Mucosa of descending colon (tissue), 3 donors: ENCODE results near the gene PTPRN2. TPM values are rescaled to one million over a fixed set of nuclear protein-coding genes. Genes with fewer than 3 reads are reported as not detected.

Source experiments
- ATAC-seq: fragments of 200-7000 bp; cut with Tn5 transposase; one replicate; pipeline ENCODE4 v1.9.1; 2020; ENCODE audit warnings: mild to moderate bottlenecking, moderate library complexity
- DNase-seq, 3 donors: peaks; one replicate each; pipeline ENCODE4 v3.0.0-alpha.2; 2020
- H3K36me3 ChIP-seq: fragments of 200-600 bp; one replicate; pipeline ENCODE4 v1.8.0; 2021; ENCODE audit warnings: low read depth, mild to moderate bottlenecking
- H3K4me1 ChIP-seq: fragments of 200-600 bp; one replicate; pipeline ENCODE4 v1.8.0; 2021; ENCODE audit warnings: low read depth, mild to moderate bottlenecking
- H3K4me3 ChIP-seq: fragments of 200-600 bp; one replicate; pipeline ENCODE4 v1.8.0; 2021; ENCODE audit warnings: mild to moderate bottlenecking
- H3K9me3 ChIP-seq: fragments of 200-600 bp; one replicate; pipeline ENCODE4 v1.8.0; 2021; ENCODE audit warnings: mild to moderate bottlenecking
- CTCF ChIP-seq: fragments of 200-600 bp; IDR thresholded peaks from one replicate; pipeline ENCODE4 v1.8.0; 2022; ENCODE audit warnings: antibody characterized with exemption, mild to moderate bottlenecking
- intact Hi-C, 2 donors: fragments of 100-400 bp; cut with DNase I in 1 of 2; cut with micrococcal nuclease in 1 of 2; formaldehyde crosslinking; loops; one replicate each; pipeline versions ENCODE4 v1.11.0 to v1.11.1; 2022; cut with DNase I, micrococcal nuclease
- total RNA-seq, 3 donors: library from RNA; stranded (reverse); fragmentation: NEBNext Ultra II Directional in 2 of 3; extraction: Animal tissue kit (Norgen Biotek cat#: 25700) in 2 of 3; gene quantifications; one replicate each; pipeline versions ENCODE4 v1.2.1 to v1.2.4, GENCODE V29; 2021 to 2023
- donor health status: DM: no; HTN: no; CAD: no; lungs with moderate emphysema.
- donor health status: DM: no; HTN: no; CAD: no.
- donor health status: DM: no; HTN: yes; CAD: no.

PTPRN2 gene
- total RNA-seq, 3 donors from 2014 or later, result 12.5 to 28.0 (median 26.2) TPM

- intact Hi-C loops, result no loop called here
Measured at GRCh38 chr7:158101821-158102450, 485.7 kb downstream of the PTPRN2 start.

GRCh38 chr7:158098125-158099030, 489.2 kb downstream of the PTPRN2 start:
- Histone ChIP-seq H3K9me3 (no peaks in the 10 kb centered on the region), H3K4me1 (no peaks in the 10 kb centered on the region), H3K4me3 (no peak overlapping the region), H3K36me3 (no peaks in the 10 kb centered on the region)
- no peak for TF ChIP-seq CTCF
- intact Hi-C loops, result no loop called here
- DNase-seq, result no peak
- no peak for ATAC-seq

More at GRCh38 chr7:158101821-158102450, 485.7 kb downstream of the PTPRN2 start:
- ATAC-seq (no peak), DNase-seq (no peak)
- Histone ChIP-seq H3K4me3 (no peak overlapping the region), H3K4me1 (no peaks in the 10 kb centered on the region), H3K9me3 (no peaks in the 10 kb centered on the region), H3K36me3 (no peaks in the 10 kb centered on the region)
- no peak for TF ChIP-seq CTCF

- Histone ChIP-seq H3K4me1 (no peaks in the 10 kb centered on the region), H3K4me3 (no peak overlapping the region), H3K9me3 (no peaks in the 10 kb centered on the region), H3K36me3 (no peaks in the 10 kb centered on the region)
- intact Hi-C loops, result no loop called here
- DNase-seq (no peak), ATAC-seq (no peak)
- no peak for TF ChIP-seq CTCF
Measured at GRCh38 chr7:158097453-158098124, 490.0 kb downstream of the PTPRN2 start.

- TF ChIP-seq CTCF, result no peak
- Histone ChIP-seq H3K9me3 (no peaks in the 10 kb centered on the region), H3K4me3 (no peak overlapping the region), H3K4me1 (no peaks in the 10 kb centered on the region), H3K36me3 (no peaks in the 10 kb centered on the region)
- ATAC-seq, result no peak
- intact Hi-C loops, result no loop called here
- DNase-seq, result no peak
Measured at GRCh38 chr7:158097106-158097452, 490.5 kb downstream of the PTPRN2 start.

- Histone ChIP-seq H3K4me1 (no peaks in the 10 kb centered on the region), H3K9me3 (no peaks in the 10 kb centered on the region), H3K36me3 (no peaks in the 10 kb centered on the region), H3K4me3 (no peak overlapping the region)
- ATAC-seq (no peak), DNase-seq (no peak)
- intact Hi-C loops, result no loop called here
- no peak for TF ChIP-seq CTCF
Measured at GRCh38 chr7:158096582-158096981, 491.0 kb downstream of the PTPRN2 start.
